Measurements from ENCODE around the gene STK39.

STK39 gene

DNA sequence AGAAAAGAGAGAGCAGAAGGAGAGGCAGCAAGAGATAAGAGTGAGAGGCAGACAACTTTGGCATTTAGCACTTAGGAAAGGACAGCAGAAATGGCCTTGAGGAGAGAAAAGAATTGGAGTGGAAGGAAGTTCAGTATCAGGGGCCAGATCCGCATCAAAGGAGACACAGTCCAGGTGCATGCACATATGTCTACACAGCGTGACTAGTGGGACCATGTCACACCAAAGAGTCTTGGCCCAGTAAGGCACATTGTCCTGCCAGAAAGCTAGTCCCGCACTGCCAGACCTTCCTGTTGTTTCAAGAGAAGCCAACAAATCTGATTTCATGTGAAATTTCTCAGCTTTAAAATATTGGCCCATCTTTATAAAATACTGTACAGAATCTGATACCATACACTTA lies 8.5 kb upstream of the STK39 start:
- no peak overlapping the region for H3K9ac ChIP-seq (ENCODE audit: low read length)
- H3K4me1 ChIP-seq (ENCODE audit: control insufficient read depth, insufficient read depth, low read depth, low read length), result no peaks in the 10 kb centered on the region
- H3K27ac ChIP-seq (ENCODE audit: low read length, poor library complexity, severe bottlenecking), result no peak overlapping the region
- H4K91ac ChIP-seq (ENCODE audit: low read length), result no peak overlapping the region
- no peak overlapping the region for H3K4me2 ChIP-seq (ENCODE audit: low read length, poor library complexity, severe bottlenecking)
- peak overlapping the region in 1 of 2 experiments; percentile 6 for H3K23ac ChIP-seq (ENCODE audit: low read length in 2 of 2)
- no peak overlapping the region for H2BK5ac ChIP-seq (ENCODE audit: low read depth, low read length, poor library complexity, severe bottlenecking)
- H2BK120ac ChIP-seq (ENCODE audit: low read depth, low read length), result no peak overlapping the region
- peaks cover 10% of the 10 kb centered on the region for H3K9me3 ChIP-seq (ENCODE audit: control insufficient read depth, low read length)
- no peaks in the 10 kb centered on the region for H3K27me3 ChIP-seq (ENCODE audit: control insufficient read depth in 1 of 2, insufficient read depth in 1 of 2, low read length in 2 of 2)
- no peak overlapping the region for H2AK5ac ChIP-seq (ENCODE audit: low read length, severe bottlenecking)
- H2AFZ ChIP-seq (ENCODE audit: low read depth, low read length), result no peak overlapping the region
- no peak overlapping the region for H3K18ac ChIP-seq (ENCODE audit: low read depth in 1 of 2, low read length in 2 of 2)
- H2BK15ac ChIP-seq (ENCODE audit: low read depth, poor library complexity, severe bottlenecking), result no peak overlapping the region
- no peaks in the 10 kb centered on the region for H3K79me1 ChIP-seq (replicated peaks; ENCODE audit: low read length, poor library complexity, severe bottlenecking)
- H3K4ac ChIP-seq (ENCODE audit: low read depth in 1 of 2, low read length in 2 of 2), result no peak overlapping the region
- H4K8ac ChIP-seq (ENCODE audit: low read length), result no peak overlapping the region
- no peak overlapping the region for H3K4me3 ChIP-seq (ENCODE audit: insufficient read depth in 1 of 2, low read depth in 1 of 2, low read length in 2 of 2)
- DNase-seq, result no peak
- no peak overlapping the region for H2BK12ac ChIP-seq (ENCODE audit: low read length in 2 of 2)
- no peaks in the 10 kb centered on the region for H3K36me3 ChIP-seq (ENCODE audit: control insufficient read depth in 1 of 2, insufficient read depth in 2 of 2, low read depth in 1 of 2, low read length in 2 of 2)
- 81% methylated on average over 3 of the region's 3 CpGs for WGBS
- H3K14ac ChIP-seq (ENCODE audit: low read length in 2 of 2), result no peak overlapping the region

- no peak overlapping the region for H3K27ac ChIP-seq (ENCODE audit: low read length, poor library complexity, severe bottlenecking)
- 97% methylated on average over 8 of the region's 8 CpGs for WGBS
- no peak overlapping the region for H4K8ac ChIP-seq (ENCODE audit: low read length)
Observed at GRCh38 chr2:168255103-168255502, 7.7 kb upstream of the STK39 start.

DNA sequence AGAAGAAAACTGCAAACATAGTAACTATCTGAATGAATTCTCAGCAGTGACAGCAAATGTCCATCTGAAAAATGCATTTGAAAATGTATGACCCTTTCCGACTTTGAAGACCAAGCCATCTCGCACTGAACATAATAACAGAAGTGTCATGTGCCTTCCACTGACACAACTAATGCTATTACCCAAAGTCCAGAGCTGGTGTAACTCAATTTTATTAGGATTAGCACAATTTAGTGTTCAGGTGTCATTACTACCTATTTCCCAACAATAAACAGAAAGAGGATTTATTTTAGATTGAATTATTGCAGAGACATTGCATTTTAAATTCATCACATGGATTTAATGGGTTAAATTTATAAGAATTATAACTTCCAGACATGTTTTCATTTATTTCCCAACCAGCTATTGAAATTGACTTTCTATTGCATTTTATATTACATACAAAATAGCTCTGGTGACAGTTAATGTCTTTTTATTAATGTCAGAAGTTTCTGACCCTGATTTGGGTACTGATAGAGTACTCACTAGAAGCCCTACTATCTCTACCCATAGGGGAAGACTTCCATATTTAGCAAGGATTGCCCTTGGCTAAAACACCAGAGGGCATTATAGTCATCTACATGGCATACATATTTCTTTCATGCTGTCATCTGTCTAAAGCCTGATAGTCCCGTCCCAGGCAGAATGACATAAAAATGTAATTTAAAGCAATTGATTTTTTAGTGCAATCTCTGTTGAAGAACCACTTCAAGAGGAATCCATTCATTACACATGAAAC lies 7.0 kb upstream of the STK39 start:
- no peak overlapping the region for H3K14ac ChIP-seq (ENCODE audit: low read length in 2 of 2)
- no peak overlapping the region for H2BK15ac ChIP-seq (ENCODE audit: low read depth, poor library complexity, severe bottlenecking)
- no peaks in the 10 kb centered on the region for H3K27me3 ChIP-seq (ENCODE audit: control insufficient read depth in 1 of 2, insufficient read depth in 1 of 2, low read length in 2 of 2)
- no peak overlapping the region for H3K4me3 ChIP-seq (ENCODE audit: insufficient read depth in 1 of 2, low read depth in 1 of 2, low read length in 2 of 2)
- no peak overlapping the region for H2AK5ac ChIP-seq (ENCODE audit: low read length, severe bottlenecking)
- no peak overlapping the region for H3K18ac ChIP-seq (ENCODE audit: low read depth in 1 of 2, low read length in 2 of 2)
- H2BK12ac ChIP-seq (ENCODE audit: low read length in 2 of 2), result no peak overlapping the region
- WGBS, result 94% methylated on average over 2 of the region's 3 CpGs
- H4K91ac ChIP-seq (ENCODE audit: low read length), result no peak overlapping the region
- no peaks in the 10 kb centered on the region for H3K36me3 ChIP-seq (ENCODE audit: control insufficient read depth in 1 of 2, insufficient read depth in 2 of 2, low read depth in 1 of 2, low read length in 2 of 2)
- DNase-seq, result peak; percentile 20
- H3K4me1 ChIP-seq (ENCODE audit: control insufficient read depth, insufficient read depth, low read depth, low read length), result no peaks in the 10 kb centered on the region
- H3K27ac ChIP-seq (ENCODE audit: low read length, poor library complexity, severe bottlenecking), result no peak overlapping the region
- H3K9me3 ChIP-seq (ENCODE audit: control insufficient read depth, low read length), result peaks cover 5% of the 10 kb centered on the region
- no peak overlapping the region for H3K4me2 ChIP-seq (ENCODE audit: low read length, poor library complexity, severe bottlenecking)
- H3K4ac ChIP-seq (ENCODE audit: low read depth in 1 of 2, low read length in 2 of 2), result no peak overlapping the region
- H3K9ac ChIP-seq (ENCODE audit: low read length), result no peak overlapping the region
- H4K8ac ChIP-seq (ENCODE audit: low read length), result no peak overlapping the region
- no peak overlapping the region for H3K23ac ChIP-seq (ENCODE audit: low read length in 2 of 2)
- no peak overlapping the region for H2BK120ac ChIP-seq (ENCODE audit: low read depth, low read length)
- H3K79me1 ChIP-seq (replicated peaks; ENCODE audit: low read length, poor library complexity, severe bottlenecking), result no peaks in the 10 kb centered on the region
- no peak overlapping the region for H2BK5ac ChIP-seq (ENCODE audit: low read depth, low read length, poor library complexity, severe bottlenecking)
- no peak overlapping the region for H2AFZ ChIP-seq (ENCODE audit: low read depth, low read length)

More at GRCh38 chr2:168255103-168255502, 7.7 kb upstream of the STK39 start:
- Histone ChIP-seq H3K14ac (ENCODE audit: low read length in 2 of 2) (no peak overlapping the region), H2BK15ac (ENCODE audit: low read depth, poor library complexity, severe bottlenecking) (no peak overlapping the region), H3K9me3 (ENCODE audit: control insufficient read depth, low read length) (peaks cover 10% of the 10 kb centered on the region), H2BK12ac (ENCODE audit: low read length in 2 of 2) (no peak overlapping the region), H2AK5ac (ENCODE audit: low read length, severe bottlenecking) (no peak overlapping the region), H3K9ac (ENCODE audit: low read length) (no peak overlapping the region), H3K23ac (ENCODE audit: low read length in 2 of 2) (no peak overlapping the region), H3K18ac (ENCODE audit: low read depth in 1 of 2, low read length in 2 of 2) (no peak overlapping the region), H3K4me2 (ENCODE audit: low read length, poor library complexity, severe bottlenecking) (no peak overlapping the region), H2BK5ac (ENCODE audit: low read depth, low read length, poor library complexity, severe bottlenecking) (no peak overlapping the region), H2BK120ac (ENCODE audit: low read depth, low read length) (no peak overlapping the region), H3K4me1 (ENCODE audit: control insufficient read depth, insufficient read depth, low read depth, low read length) (no peaks in the 10 kb centered on the region), H3K36me3 (ENCODE audit: control insufficient read depth in 1 of 2, insufficient read depth in 2 of 2, low read depth in 1 of 2, low read length in 2 of 2) (no peaks in the 10 kb centered on the region), H3K27me3 (ENCODE audit: control insufficient read depth in 1 of 2, insufficient read depth in 1 of 2, low read length in 2 of 2) (no peaks in the 10 kb centered on the region), H3K4me3 (ENCODE audit: insufficient read depth in 1 of 2, low read depth in 1 of 2, low read length in 2 of 2) (no peak overlapping the region), H3K79me1 (replicated peaks; ENCODE audit: low read length, poor library complexity, severe bottlenecking) (no peaks in the 10 kb centered on the region), H3K4ac (ENCODE audit: low read depth in 1 of 2, low read length in 2 of 2) (no peak overlapping the region), H4K91ac (ENCODE audit: low read length) (no peak overlapping the region), H2AFZ (ENCODE audit: low read depth, low read length) (no peak overlapping the region)
- DNase-seq, result no peak

- H2BK12ac ChIP-seq (ENCODE audit: low read length in 2 of 2), result no peak overlapping the region
Observed at GRCh38 chr2:168253379-168253778, 6.0 kb upstream of the STK39 start.

More at GRCh38 chr2:168253379-168253778, 6.0 kb upstream of the STK39 start:
- Histone ChIP-seq H3K79me1 (replicated peaks; ENCODE audit: low read length, poor library complexity, severe bottlenecking) (no peaks in the 10 kb centered on the region), H3K27me3 (ENCODE audit: control insufficient read depth in 1 of 2, insufficient read depth in 1 of 2, low read length in 2 of 2) (no peaks in the 10 kb centered on the region), H3K9ac (ENCODE audit: low read length) (no peak overlapping the region), H3K4me3 (ENCODE audit: insufficient read depth in 1 of 2, low read depth in 1 of 2, low read length in 2 of 2) (no peak overlapping the region), H3K23ac (ENCODE audit: low read length in 2 of 2) (no peak overlapping the region), H2BK120ac (ENCODE audit: low read depth, low read length) (no peak overlapping the region), H2BK5ac (ENCODE audit: low read depth, low read length, poor library complexity, severe bottlenecking) (no peak overlapping the region), H2AFZ (ENCODE audit: low read depth, low read length) (no peak overlapping the region), H3K27ac (ENCODE audit: low read length, poor library complexity, severe bottlenecking) (no peak overlapping the region), H4K91ac (ENCODE audit: low read length) (no peak overlapping the region), H3K9me3 (ENCODE audit: control insufficient read depth, low read length) (no peaks in the 10 kb centered on the region), H2BK15ac (ENCODE audit: low read depth, poor library complexity, severe bottlenecking) (no peak overlapping the region), H3K4me2 (ENCODE audit: low read length, poor library complexity, severe bottlenecking) (no peak overlapping the region), H3K4ac (ENCODE audit: low read depth in 1 of 2, low read length in 2 of 2) (no peak overlapping the region), H2AK5ac (ENCODE audit: low read length, severe bottlenecking) (no peak overlapping the region), H3K14ac (ENCODE audit: low read length in 2 of 2) (no peak overlapping the region), H3K36me3 (ENCODE audit: control insufficient read depth in 1 of 2, insufficient read depth in 2 of 2, low read depth in 1 of 2, low read length in 2 of 2) (no peaks in the 10 kb centered on the region), H3K18ac (ENCODE audit: low read depth in 1 of 2, low read length in 2 of 2) (no peak overlapping the region), H4K8ac (ENCODE audit: low read length) (no peak overlapping the region), H3K4me1 (ENCODE audit: control insufficient read depth, insufficient read depth, low read depth, low read length) (no peaks in the 10 kb centered on the region)
- 94% methylated on average over 2 of the region's 2 CpGs for WGBS
- DNase-seq, result no peak

Data from mesenchymal stem cell (in vitro differentiated cells and primary cell).